ENCODE measurements around the gene EPHA1. TPM values are rescaled to one million over a fixed set of nuclear protein-coding genes. Genes with fewer than 3 reads are reported as not detected.

Gene EPHA1
- total and polyA plus RNA-seq, 2 of the 4 experiments (the other 2 are of a cell fraction), result 0.10 TPM; not detected in 1

DNA sequence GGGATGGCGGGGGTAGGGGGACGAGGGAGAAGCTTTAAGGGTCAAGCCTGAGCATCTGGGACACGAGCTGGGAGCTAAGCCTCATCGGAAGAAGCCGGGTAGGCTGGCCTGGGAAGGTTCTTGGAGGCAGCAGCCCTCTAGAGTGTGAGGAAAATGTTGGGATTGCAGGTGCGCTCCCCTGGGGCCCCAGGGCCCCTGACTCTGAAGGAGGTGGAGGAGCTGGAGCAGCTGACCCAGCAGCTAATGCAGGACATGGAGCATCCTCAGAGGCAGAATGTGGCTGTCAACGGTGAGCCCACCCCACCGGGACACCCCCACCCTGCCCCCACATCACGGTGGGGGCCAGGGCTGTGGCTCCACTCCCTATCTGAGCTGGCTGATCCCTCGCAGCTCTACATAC lies 20.6 kb downstream of the EPHA1 start:
- Histone ChIP-seq H2AK9ac (replicated peaks; ENCODE audit: low read depth, low read length, poor library complexity) (no peak overlapping the region), H2AK5ac (ENCODE audit: low read depth, low read length) (no peak overlapping the region), H3K9me3 (ENCODE audit: control insufficient read depth, insufficient read depth, low read length) (no peaks in the 10 kb centered on the region), H3K56ac (ENCODE audit: extremely low read depth, insufficient read depth, low read length) (no peak overlapping the region), H3K9ac (ENCODE audit: low read depth, low read length) (no peak overlapping the region), H2BK120ac (ENCODE audit: low read depth, low read length) (no peak overlapping the region), H4K20me1 (ENCODE audit: insufficient read depth, low read length) (peaks cover 100% of the 10 kb centered on the region), H2BK5ac (ENCODE audit: low read depth, low read length, poor library complexity, severe bottlenecking) (no peak overlapping the region), H3K23ac (ENCODE audit: low read depth, low read length) (no peak overlapping the region), H2BK15ac (ENCODE audit: low read depth, low read length) (no peak overlapping the region), H2BK20ac (ENCODE audit: low read depth, low read length) (no peak overlapping the region), H3K36me3 (ENCODE audit: control insufficient read depth, insufficient read depth, low read length) (peaks cover 91% of the 10 kb centered on the region), H3K4me3 (ENCODE audit: insufficient read depth, low read depth, low read length) (no peak overlapping the region), H2AFZ (replicated peaks; ENCODE audit: low read length, poor library complexity) (no peak overlapping the region), H3K79me1 (ENCODE audit: low read depth in 1 of 2, low read length in 2 of 2) (peaks cover 24 to 85% of the 10 kb centered on the region in 2 experiments; a peak in 3 of 4 replicates), H4K91ac (ENCODE audit: insufficient read depth, low read depth, low read length) (no peak overlapping the region), H4K8ac (ENCODE audit: low read depth in 2 of 2, low read length in 2 of 2) (no peak overlapping the region), H3K4me1 (ENCODE audit: control insufficient read depth, insufficient read depth, low read length) (peaks cover 60% of the 10 kb centered on the region), H3K9me1 (ENCODE audit: insufficient read depth, low read length) (peaks cover 43% of the 10 kb centered on the region), H3K27me3 (ENCODE audit: control insufficient read depth, insufficient read depth, low read length) (no peaks in the 10 kb centered on the region), H3K27ac (ENCODE audit: insufficient read depth, low read length) (no peak overlapping the region), H3K4ac (ENCODE audit: low read depth, low read length) (no peak overlapping the region), H4K5ac (ENCODE audit: low read depth, low read length) (no peak overlapping the region), H3K18ac (ENCODE audit: low read depth, low read length) (no peak overlapping the region), H3K14ac (replicated peaks; ENCODE audit: low read depth, low read length) (no peak overlapping the region), H3K4me2 (ENCODE audit: low read depth, low read length) (no peak overlapping the region)
- ChIA-PET POLR2A (ENCODE audit: unreplicated experiment) (no interaction called here), CTCF (no interaction called here)
- DNase-seq (no peak), ATAC-seq (ENCODE audit: low read depth) (no peak)
- intact Hi-C loops (cut with micrococcal nuclease) (no loop called here), dilution Hi-C loops (cut with HindIII; ENCODE audit: low sequenced_read_pairs, unreplicated experiment) (no loop called here), in situ Hi-C loops (cut with MboI; ENCODE audit: low sequenced_read_pairs) (no loop called here)
- TF ChIP-seq RFX5 (IDR thresholded peaks at IDR 0.05; ENCODE audit: low read depth, low read length) (no peak), NFE2L2 (IDR thresholded peaks at IDR 0.05; ENCODE audit: low read depth, low read length) (no peak), MAZ (IDR thresholded peaks at IDR 0.05; ENCODE audit: borderline replicate concordance, low read depth, low read length) (no peak), FOS (IDR thresholded peaks at IDR 0.05; ENCODE audit: low read depth, low read length) (no peak), RCOR1 (IDR thresholded peaks at IDR 0.05; ENCODE audit: insufficient replicate concordance, low read length) (no peak), MAFK (IDR thresholded peaks at IDR 0.05; ENCODE audit: low read depth, low read length) (no peak), CEBPB (IDR thresholded peaks at IDR 0.05; ENCODE audit: low read depth, low read length) (no peak), CHD1 (IDR thresholded peaks at IDR 0.05; ENCODE audit: low read depth, low read length) (no peak), BHLHE40 (IDR thresholded peaks at IDR 0.05; ENCODE audit: low read depth, low read length) (no peak), RAD21 (IDR thresholded peaks at IDR 0.05; ENCODE audit: low read length) (no peak)
- TF ChIP-seq, protein P1, sequence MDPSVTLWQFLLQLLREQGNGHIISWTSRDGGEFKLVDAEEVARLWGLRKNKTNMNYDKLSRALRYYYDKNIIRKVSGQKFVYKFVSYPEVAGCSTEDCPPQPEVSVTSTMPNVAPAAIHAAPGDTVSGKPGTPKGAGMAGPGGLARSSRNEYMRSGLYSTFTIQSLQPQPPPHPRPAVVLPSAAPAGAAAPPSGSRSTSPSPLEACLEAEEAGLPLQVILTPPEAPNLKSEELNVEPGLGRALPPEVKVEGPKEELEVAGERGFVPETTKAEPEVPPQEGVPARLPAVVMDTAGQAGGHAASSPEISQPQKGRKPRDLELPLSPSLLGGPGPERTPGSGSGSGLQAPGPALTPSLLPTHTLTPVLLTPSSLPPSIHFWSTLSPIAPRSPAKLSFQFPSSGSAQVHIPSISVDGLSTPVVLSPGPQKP (IDR thresholded peaks at IDR 0.05; ENCODE audit: borderline replicate concordance, low read depth, low read length), result no peak
- TF ChIP-seq, protein P2, sequence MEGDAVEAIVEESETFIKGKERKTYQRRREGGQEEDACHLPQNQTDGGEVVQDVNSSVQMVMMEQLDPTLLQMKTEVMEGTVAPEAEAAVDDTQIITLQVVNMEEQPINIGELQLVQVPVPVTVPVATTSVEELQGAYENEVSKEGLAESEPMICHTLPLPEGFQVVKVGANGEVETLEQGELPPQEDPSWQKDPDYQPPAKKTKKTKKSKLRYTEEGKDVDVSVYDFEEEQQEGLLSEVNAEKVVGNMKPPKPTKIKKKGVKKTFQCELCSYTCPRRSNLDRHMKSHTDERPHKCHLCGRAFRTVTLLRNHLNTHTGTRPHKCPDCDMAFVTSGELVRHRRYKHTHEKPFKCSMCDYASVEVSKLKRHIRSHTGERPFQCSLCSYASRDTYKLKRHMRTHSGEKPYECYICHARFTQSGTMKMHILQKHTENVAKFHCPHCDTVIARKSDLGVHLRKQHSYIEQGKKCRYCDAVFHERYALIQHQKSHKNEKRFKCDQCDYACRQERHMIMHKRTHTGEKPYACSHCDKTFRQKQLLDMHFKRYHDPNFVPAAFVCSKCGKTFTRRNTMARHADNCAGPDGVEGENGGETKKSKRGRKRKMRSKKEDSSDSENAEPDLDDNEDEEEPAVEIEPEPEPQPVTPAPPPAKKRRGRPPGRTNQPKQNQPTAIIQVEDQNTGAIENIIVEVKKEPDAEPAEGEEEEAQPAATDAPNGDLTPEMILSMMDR (conservative IDR thresholded peaks at IDR 0.05; ENCODE audit: low read depth, low read length), result no peak
- TF ChIP-seq, protein P3, sequence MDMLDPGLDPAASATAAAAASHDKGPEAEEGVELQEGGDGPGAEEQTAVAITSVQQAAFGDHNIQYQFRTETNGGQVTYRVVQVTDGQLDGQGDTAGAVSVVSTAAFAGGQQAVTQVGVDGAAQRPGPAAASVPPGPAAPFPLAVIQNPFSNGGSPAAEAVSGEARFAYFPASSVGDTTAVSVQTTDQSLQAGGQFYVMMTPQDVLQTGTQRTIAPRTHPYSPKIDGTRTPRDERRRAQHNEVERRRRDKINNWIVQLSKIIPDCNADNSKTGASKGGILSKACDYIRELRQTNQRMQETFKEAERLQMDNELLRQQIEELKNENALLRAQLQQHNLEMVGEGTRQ (IDR thresholded peaks at IDR 0.05; ENCODE audit: low read depth, low read length), result no peak
- BruUV-seq (replicated peaks), result no TSS peak
- WGBS, 2 experiments (ENCODE audit: extremely low coverage in 2 of 2, insufficient read length in 1 of 2), result 90% methylated on average over 2 of the region's 10 CpGs; no CpG with 5 or more reads in 1 of the 2 experiments

Measured in IMR-90 (cell line).